NCI-H2196 treated with DMSO at 0.1 percent for 48 hours (cell line): ENCODE data around the gene CLRN1.
"Not testable (repeated sequence)": the region's sequence is repeated elsewhere in the genome, so short reads cannot be mapped to it uniquely, and the experiment has no call there.

Source experiments
- DNase-seq: peaks from one replicate; lab custom pipeline; 2025; ENCODE audit not compliant: unreplicated experiment; lab: John Stamatoyannopoulos, UW

CLRN1 gene

DNA sequence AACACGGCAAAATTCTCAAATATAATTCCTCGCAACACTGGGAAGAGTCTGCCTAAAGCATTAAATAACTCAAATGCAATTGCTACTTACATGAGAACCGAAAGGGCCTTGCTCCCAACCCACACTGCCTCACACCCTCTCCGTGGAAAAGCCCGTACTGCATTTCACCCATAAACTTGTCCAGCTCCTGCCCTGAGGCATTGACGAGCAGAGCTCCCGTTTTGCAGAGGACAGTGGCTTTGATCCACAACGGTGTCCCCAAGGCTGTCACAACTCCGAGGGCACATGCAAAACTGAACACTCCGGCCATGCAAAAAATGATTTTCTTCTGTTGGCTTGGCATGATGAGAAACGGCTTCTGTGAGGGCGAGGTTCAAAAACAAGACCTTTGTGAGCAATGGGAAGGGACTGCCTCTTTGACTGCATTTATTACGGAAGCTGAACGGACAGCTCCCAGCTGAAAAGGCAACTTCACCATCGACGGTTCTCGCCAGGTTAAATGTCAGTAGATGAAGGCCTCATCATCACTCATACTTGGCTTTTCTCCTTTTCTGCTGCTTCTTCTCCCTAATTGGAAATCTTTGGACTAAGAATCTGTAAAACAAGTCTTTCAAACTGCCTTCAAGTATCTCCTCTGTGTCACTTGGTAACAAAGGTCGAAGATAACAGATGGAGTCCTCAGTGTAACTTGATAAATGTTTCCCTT is at the start of gene CLRN1:
TSS of gene CLRN1 (minus strand) at position 362 of the 706 bp plus-strand sequence. CDS start at position 343, 19 bp downstream.
- DNase-seq, result no peak

GRCh38 chr3:151016478-151016795 is 43.9 kb upstream of the CLRN1 start:
- no peak for DNase-seq

DNA sequence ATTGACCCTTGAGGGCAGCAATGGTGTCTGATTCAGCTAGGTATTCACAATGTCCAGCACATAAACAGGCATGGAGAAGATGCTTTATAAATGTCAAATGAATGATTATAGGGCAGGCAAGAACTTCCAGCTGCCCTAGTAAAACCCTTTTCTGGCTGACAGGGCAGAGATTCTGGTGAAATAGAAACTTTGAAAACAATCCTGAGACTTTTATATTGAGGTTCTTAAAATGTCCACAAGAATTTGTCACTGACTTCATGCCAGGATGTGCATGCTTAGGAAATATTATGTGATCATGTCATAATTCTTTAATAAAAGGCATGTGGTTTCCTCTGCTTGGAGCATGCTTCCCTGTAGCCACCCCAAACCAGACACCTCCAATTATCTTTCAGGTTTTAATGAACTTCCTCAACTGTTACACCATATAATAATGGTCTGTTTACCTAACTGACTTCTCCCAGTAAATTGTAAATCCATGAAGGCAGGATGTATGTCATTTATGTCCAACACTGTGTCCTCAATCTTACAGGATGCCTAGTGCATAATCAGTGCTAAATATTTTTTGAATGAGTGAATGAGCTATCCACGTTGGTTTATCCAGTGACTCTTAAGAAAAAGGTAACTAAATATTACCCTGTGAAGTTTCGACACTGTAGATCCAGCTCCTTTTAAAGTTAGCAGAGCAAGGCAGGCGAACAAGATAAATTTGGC is 43.4 kb upstream of the CLRN1 start:
- DNase-seq, result no peak

DNA sequence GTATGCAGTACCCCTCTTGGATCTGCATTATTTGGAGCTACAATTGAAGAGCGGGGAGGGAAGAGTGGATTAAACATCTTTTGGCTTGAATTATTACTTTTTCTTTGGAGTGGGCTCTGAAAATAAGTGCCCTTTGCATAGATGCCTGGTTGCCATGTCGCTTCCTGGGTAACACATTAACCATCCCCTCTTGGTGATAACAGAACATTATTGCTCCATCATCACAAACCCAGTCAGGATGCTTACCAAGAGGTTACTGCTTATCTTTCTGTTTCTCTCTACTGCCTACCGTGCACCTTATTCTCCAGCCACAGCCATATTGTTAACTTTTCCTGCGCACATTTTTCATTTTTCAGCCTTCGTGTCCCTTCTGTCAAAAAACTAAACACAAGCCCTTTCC is 42.7 kb upstream of the CLRN1 start:
- no peak for DNase-seq

- DNase-seq, result no peak
Measured at GRCh38 chr3:151014501-151015018, 42.0 kb upstream of the CLRN1 start.

DNA sequence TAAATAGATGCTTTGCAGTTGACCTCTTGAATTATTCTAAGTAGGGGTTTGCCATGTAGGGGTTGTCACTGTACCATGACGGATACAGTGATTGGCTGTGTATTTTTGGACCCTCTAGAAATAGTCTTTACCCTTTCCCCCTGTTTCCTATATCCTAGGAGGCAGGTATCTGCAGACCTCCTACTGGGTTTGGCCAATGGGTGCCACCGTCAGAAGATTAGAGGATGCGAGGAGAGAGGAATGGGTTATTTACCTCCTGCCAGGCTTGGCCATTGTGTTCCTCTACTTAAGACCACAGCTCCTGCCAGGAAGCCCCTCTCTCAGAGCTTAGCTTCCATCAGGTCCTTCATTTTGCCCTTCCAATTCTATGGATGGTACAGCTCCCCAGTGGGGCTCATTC is 40.2 kb upstream of the CLRN1 start:
- DNase-seq, result no peak

GRCh38 chr3:151011427-151011826 is 38.9 kb upstream of the CLRN1 start:
- DNase-seq, result no peak

DNA sequence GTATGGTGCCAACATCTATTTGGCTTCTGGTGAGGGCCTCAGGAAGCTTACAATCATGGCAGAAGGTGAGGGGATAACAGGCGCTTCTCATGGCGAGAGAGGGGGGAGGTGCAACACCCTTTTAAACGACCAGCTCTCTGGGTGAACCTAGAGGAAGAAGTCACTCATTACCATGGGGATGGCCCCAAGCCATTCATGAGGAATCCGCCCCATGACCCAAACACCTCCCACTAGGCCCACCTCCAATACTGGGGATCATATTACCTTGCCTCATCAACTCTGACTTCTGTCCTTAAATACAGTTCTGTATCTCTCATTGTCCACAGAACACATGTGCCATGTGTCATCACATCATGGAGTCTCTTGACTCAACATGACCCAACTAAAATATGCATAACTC is 37.5 kb upstream of the CLRN1 start:
- DNase-seq, result no peak

GRCh38 chr3:151009430-151009829 is 36.9 kb upstream of the CLRN1 start:
- DNase-seq, result no peak

DNA sequence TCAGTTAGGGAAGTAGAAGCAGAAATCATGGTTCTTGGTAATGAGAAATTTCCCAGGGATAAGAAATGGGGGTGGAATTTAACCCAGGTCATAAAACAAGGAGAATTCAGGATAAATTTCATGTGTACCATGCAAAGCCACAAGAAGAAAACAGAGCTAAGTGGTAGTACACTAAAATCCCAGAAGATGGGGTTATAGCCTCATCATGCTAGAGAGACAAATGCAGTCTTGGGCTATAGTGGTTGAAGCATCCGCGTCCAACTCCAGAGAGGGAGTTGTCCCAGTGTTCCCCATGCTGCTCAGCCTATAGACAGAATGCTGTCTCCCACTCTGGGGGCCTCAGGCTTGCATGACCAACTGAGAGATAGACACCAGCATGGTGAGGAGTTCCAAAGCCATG is 36.2 kb upstream of the CLRN1 start:
- no peak for DNase-seq

DNA sequence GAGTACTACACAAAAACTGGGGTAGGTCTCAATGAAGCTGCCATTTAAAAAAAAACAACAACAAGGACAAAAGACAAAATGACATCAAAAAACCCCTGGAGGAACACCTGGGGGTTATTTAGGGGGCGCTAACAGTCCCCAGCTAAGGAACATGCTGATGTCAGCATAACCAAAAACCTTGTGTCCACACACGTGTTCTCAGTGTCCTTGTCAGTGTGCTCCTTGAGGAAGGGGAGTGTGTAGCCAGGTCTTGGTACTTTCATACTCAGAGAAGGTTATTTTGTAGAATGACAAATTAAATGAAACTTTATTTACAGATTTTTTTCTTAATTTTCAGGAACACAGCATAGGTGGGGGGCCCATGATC is 31.2 kb upstream of the CLRN1 start:
- no peak for DNase-seq

DNA sequence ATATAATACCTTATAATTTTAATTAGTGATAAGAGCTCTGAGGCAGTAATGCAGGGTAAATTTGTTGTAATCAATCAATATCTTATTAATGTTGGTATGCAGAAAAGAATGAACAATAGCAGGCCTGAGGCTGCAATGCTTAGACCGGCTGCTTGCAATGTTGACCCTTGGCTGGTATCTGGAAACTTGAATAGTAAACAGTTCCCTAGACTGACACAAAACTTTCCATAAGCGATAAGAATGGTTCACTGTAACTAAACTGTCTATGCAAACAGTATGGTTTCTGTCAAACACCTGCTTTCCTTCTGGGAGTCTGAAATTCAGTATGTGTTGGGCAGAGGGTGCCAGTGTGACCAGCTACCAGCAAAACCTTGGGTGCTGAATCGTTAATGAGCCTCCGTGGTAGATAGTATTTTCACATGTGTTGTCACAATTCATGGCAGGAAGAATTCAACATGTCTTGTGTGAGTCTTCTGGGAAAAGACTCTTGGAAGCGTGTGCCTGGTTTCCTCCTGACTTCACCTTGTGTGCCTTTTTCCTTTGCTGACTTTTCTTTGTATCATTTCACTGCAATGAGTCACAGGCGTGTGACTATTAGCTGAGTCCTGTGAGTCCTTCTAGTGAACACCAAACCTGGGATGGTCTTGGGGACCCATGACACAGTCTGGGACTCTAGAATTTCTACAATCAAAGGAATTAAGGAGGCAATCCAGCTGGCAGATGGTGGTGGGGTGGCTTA is 30.7 kb upstream of the CLRN1 start:
- no peak for DNase-seq

DNA sequence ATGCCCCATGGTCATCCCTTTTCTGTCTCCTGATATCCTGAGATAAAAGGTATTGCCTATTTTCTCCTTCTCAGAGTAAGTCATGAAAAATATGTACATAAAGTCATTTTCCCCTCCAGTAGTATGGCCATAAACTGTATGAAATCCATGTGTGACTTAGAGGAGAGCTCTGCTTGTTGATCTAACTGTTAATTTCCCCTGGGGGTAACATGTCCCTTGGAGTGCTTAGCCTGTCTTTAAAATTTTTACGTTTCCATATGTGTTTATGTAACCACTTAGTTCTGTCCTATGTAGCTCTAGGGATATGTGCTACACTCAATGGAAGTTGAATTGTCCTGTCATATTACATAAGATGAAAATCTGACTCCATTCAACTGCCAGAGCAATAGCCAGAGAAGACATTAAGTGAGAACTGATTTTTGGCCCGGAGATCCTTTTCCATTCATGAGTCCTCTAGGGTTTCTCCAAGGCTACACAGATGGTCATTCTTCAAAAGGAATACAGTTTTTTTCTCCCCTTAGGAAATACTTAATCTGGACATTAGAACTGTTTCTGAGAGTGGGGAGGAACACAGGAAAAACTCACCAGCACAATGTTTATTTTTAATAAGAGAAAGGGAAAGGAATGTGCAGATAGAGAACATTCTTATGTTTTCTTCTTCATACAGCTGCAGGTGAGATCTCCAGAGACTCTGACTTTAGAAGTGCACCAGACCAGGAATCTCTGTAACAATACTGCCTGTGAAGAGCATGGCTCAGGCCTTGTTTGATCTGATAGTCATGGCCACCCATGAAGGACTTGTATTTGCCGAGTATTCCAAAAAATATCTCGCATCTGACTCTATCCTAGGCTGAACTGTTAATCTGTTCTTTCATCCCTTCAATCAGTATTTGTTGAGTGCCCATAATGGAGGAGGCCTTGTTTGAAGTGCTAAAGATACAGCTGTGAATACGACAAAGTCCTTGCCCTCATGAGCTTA is 29.8 kb upstream of the CLRN1 start:
- DNase-seq, result no peak

DNA sequence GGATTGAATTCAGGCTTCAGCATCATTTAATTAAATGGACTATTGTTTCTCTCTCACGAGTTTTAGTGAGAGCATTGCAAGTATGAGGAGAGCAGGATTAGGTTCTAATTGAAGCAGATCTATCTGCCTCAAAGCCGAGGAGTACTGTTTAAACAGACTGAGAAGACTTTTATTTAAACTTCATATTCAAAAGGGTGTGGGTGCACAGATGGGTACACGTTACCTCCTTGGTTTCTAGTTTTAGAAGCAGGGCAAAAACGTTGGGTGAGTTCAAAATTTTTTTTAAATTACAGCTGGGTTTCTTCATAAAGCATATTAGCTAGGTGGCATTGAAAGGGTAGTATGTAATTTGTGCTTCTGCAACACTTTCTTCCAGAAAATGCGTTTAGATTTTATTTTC is 26.5 kb upstream of the CLRN1 start:
- DNase-seq, result no peak

- no peak for DNase-seq
Measured at GRCh38 chr3:150996731-150997130, 24.2 kb upstream of the CLRN1 start.

GRCh38 chr3:150995510-150995909 is 23.0 kb upstream of the CLRN1 start:
- no peak for DNase-seq

DNA sequence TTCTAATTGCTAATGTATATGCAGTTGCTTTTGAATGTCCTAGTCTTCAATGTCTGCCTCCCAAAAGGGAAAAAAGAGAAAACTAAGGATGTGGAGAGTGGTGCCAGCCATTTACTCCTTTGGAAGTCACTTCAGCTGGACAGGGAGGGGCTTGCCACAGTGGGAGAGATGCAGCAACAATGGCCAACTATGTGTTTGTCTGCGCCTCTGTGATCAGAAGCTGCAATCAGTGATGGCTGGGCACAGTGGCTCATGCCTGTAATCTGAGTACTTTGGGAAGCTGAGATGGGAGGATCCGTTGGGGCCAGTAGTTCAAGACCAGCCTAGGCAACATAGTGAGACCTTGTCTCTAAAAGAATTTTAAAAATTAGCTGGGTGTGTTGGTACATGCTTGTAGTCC is 16.7 kb upstream of the CLRN1 start:
- no peak for DNase-seq

DNA sequence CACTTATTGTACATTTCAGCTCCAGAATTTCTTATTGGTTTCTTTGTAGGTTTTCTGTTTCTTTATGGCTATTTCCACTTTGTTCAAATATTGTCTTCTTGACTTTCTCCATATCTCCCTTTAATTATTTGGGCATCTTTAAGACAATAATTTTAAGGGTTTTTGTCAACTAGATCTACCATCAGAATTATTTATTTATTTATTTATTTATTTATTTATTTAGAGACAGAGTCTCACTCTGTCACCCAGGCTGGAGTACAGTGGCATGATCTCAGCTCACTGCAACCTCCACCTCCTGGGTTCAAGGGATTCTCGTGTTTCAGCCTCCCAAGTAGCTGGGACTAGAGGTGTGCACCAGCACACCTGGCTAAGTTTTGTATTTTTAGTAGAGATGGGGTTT is 15.9 kb upstream of the CLRN1 start:
- DNase-seq, result not testable (repeated sequence)

GRCh38 chr3:150985711-150986110 is 13.2 kb upstream of the CLRN1 start:
- no peak for DNase-seq

- no peak for DNase-seq
Measured at GRCh38 chr3:150984066-150984465, 11.5 kb upstream of the CLRN1 start.
